ENCODE measurements around the gene USP47. TPM values are rescaled to one million over a fixed set of nuclear protein-coding genes. Genes with fewer than 3 reads are reported as not detected.

Gene USP47
- total RNA-seq, 1 donor from 2014 or later: 48.1 TPM

GRCh38 chr11:11856638-11857037 is 14.9 kb downstream of the USP47 start:
- no peak overlapping the region for H3K27ac ChIP-seq
- intact Hi-C loops (cut with DNase I): no loop called here
- no peak overlapping the region for H3K4me3 ChIP-seq
- ATAC-seq (peak; percentile 55), DNase-seq (no peak)
- no peaks in the 10 kb centered on the region for H3K27me3 ChIP-seq
- H3K9me3 ChIP-seq: no peaks in the 10 kb centered on the region
- H3K36me3 ChIP-seq: no peaks in the 10 kb centered on the region
- no peak for TF ChIP-seq CTCF (IDR thresholded peaks at IDR 0.05)
- H3K4me1 ChIP-seq: peaks cover 50% of the 10 kb centered on the region

- Histone ChIP-seq H3K27ac (no peak overlapping the region), H3K9me3 (no peaks in the 10 kb centered on the region), H3K4me3 (no peak overlapping the region), H3K4me1 (peaks cover 42% of the 10 kb centered on the region), H3K27me3 (no peaks in the 10 kb centered on the region), H3K36me3 (no peaks in the 10 kb centered on the region)
- DNase-seq (no peak), ATAC-seq (no peak)
- intact Hi-C loops (cut with DNase I): no loop called here
- no peak for TF ChIP-seq CTCF (IDR thresholded peaks at IDR 0.05)
Observed at GRCh38 chr11:11857769-11858168, 16.0 kb downstream of the USP47 start.

GRCh38 chr11:11858676-11859075 is 16.9 kb downstream of the USP47 start:
- ATAC-seq (no peak), DNase-seq (no peak)
- Histone ChIP-seq H3K27ac (no peak overlapping the region), H3K9me3 (no peaks in the 10 kb centered on the region), H3K27me3 (no peaks in the 10 kb centered on the region), H3K4me1 (peaks cover 41% of the 10 kb centered on the region), H3K4me3 (no peak overlapping the region), H3K36me3 (no peaks in the 10 kb centered on the region)
- TF ChIP-seq CTCF (IDR thresholded peaks at IDR 0.05): no peak
- intact Hi-C loops (cut with DNase I): no loop called here

- no peak for ATAC-seq
- no peak for DNase-seq
- H3K9me3 ChIP-seq: no peaks in the 10 kb centered on the region
- peak overlapping the region; percentile 17 for H3K27ac ChIP-seq
- TF ChIP-seq CTCF (IDR thresholded peaks at IDR 0.05): no peak
- H3K36me3 ChIP-seq: no peaks in the 10 kb centered on the region
- no peak overlapping the region for H3K4me3 ChIP-seq
- no peaks in the 10 kb centered on the region for H3K27me3 ChIP-seq
- H3K4me1 ChIP-seq: peaks cover 47% of the 10 kb centered on the region
- intact Hi-C loops (cut with DNase I): no loop called here
Observed at GRCh38 chr11:11860103-11860979, 18.6 kb downstream of the USP47 start.

GRCh38 chr11:11862999-11863398 is 21.2 kb downstream of the USP47 start:
- Histone ChIP-seq H3K9me3 (no peaks in the 10 kb centered on the region), H3K4me1 (peaks cover 25% of the 10 kb centered on the region), H3K36me3 (no peaks in the 10 kb centered on the region), H3K4me3 (no peak overlapping the region), H3K27me3 (no peaks in the 10 kb centered on the region), H3K27ac (no peak overlapping the region)
- no peak for TF ChIP-seq CTCF (IDR thresholded peaks at IDR 0.05)
- no peak for ATAC-seq
- intact Hi-C loops (cut with DNase I): no loop called here
- no peak for DNase-seq

All from upper lobe of right lung (tissue), 1 donor.